IMR-90 (cell line): ENCODE results near the gene SLC4A4.

Source experiments
- FOS ChIP-seq: fragments of 150-350 bp; IDR thresholded peaks from 2 replicates; pipeline ENCODE4 v1.6.1; 2016; ENCODE audit warnings: low read depth, low read length
- MAZ ChIP-seq: IDR thresholded peaks from 2 replicates; pipeline ENCODE4 v1.6.1; 2012; ENCODE audit warnings: low read depth, mild to moderate bottlenecking, low read length, improper control_type of control experiment, moderate library complexity, borderline replicate concordance
- MXI1 ChIP-seq: IDR thresholded peaks from 2 replicates; pipeline ENCODE4 v1.6.1; 2012; ENCODE audit warnings: low read depth, mild to moderate bottlenecking, low read length, moderate library complexity, borderline replicate concordance
- POLR2A ChIP-seq: IDR thresholded peaks from 2 replicates; pipeline ENCODE4 v1.6.1; 2012; ENCODE audit warnings: mild to moderate bottlenecking, low read depth, low read length
- SMC3 ChIP-seq: fragments of 150-350 bp; IDR thresholded peaks from 2 replicates; pipeline ENCODE4 v1.6.1; 2016; ENCODE audit warnings: low read depth, mild to moderate bottlenecking, antibody characterized with exemption, low read length, moderate library complexity
- TF ChIP-seq, protein P1 (sequence below): conservative IDR thresholded peaks from 2 replicates; pipeline ENCODE4 v1.5.1; 2012; ENCODE audit warnings: mild to moderate bottlenecking, low read depth, low read length, improper control_type of control experiment

- TF ChIP-seq, protein P1, sequence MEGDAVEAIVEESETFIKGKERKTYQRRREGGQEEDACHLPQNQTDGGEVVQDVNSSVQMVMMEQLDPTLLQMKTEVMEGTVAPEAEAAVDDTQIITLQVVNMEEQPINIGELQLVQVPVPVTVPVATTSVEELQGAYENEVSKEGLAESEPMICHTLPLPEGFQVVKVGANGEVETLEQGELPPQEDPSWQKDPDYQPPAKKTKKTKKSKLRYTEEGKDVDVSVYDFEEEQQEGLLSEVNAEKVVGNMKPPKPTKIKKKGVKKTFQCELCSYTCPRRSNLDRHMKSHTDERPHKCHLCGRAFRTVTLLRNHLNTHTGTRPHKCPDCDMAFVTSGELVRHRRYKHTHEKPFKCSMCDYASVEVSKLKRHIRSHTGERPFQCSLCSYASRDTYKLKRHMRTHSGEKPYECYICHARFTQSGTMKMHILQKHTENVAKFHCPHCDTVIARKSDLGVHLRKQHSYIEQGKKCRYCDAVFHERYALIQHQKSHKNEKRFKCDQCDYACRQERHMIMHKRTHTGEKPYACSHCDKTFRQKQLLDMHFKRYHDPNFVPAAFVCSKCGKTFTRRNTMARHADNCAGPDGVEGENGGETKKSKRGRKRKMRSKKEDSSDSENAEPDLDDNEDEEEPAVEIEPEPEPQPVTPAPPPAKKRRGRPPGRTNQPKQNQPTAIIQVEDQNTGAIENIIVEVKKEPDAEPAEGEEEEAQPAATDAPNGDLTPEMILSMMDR = no peak
- 0 out of 2 replicates have a peak, but pooled peaks have one; percentile 24 for TF ChIP-seq FOS
- TF ChIP-seq POLR2A = no peak
- no peak for TF ChIP-seq SMC3
- no peak for TF ChIP-seq MXI1
- TF ChIP-seq MAZ = no peak
These were observed 57.6 kb downstream of the SLC4A4 start for GRCh38 chr4:71396382-71396781.
